ENCODE results near the gene TRPV2. TPM values are rescaled to one million over a fixed set of nuclear protein-coding genes. Genes with fewer than 3 reads are reported as not detected.
"Not testable (repeated sequence)": the region's sequence is repeated elsewhere in the genome, so short reads cannot be mapped to it uniquely, and the experiment has no call there.

TRPV2 gene
- total RNA-seq, 1 experiment from 2014 or later, result 0.30 TPM

DNA sequence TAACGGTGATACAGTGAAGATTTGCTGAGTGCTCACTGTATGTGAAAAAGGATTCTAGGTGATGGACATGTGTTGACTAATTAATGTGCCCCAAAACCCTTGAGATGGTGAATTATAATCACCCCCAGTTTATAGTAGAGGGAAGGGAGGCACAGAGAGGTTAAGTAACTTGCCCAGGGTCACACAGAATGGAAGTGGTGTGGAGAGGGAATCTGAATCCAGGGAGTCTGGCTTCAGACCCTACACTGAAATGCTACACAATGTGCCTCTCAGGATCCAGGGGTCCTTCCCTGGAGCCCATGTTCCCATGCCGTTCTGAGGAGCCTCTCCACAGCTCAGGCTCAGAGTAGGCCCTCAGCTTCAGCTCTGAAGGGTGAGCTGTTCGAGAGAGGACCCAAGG lies 11.6 kb downstream of the TRPV2 start:
- no peak for DNase-seq
- Histone ChIP-seq H3K36me3 (no peaks in the 10 kb centered on the region), H3K9me3 (no peaks in the 10 kb centered on the region), H3K27me3 (no peaks in the 10 kb centered on the region), H3K4me3 (no peak overlapping the region)

DNA sequence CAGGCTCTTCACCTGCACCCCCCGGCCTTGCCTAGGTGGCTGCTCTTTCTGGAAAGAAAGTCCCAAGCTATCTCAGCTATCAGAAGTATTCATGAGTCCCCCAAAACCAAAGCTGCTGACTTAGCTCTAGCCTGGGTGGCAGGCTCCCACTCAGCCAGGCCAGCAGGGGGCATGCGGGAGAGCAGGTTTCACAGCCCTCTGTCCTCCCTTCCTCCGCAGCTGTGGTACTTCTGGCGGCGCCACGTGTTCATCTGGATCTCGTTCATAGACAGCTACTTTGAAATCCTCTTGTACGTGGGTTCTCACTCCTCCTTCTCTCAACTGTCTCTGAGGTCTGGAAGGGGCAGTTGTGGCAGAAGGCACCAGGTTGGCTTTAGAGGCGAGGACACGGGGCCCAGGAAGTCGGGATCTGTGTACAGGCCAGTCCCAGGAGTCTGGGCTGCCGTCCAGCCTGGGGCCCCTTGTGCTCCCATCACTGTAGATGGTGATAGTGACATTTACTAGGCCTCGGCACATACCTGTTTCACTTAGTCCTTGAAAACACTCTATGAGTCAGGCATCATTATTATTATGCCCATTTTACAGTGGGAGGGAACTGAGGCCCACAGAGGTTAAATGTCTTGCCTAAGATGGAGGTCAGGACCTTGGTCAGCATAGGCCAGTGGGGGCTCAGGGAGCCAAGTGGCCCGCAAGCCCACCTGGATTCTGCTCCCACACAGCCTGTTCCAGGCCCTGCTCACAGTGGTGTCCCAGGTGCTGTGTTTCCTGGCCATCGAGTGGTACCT lies 12.9 kb downstream of the TRPV2 start:
- DNase-seq, result no peak
- Histone ChIP-seq H3K4me3 (no peak overlapping the region), H3K36me3 (no peaks in the 10 kb centered on the region), H3K9me3 (no peaks in the 10 kb centered on the region), H3K27me3 (no peaks in the 10 kb centered on the region)

DNA sequence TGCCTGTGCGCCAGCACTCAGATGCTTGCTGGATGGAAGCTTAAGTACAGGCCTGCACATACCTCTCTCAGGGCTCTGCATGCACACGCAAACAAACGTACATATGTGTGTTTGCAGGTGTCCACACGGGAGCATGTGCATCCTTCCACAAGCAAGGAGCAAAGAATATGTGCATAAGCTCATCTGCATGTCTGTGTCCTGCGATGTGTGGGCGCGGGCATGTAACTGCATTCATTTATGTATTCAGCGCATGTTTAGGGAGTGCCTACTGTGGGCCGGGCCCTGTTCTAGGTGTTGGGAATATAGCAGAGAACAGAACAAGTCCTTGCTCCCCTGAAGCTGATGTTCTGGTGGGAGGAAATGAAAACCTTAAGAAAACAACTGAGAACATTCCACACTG lies 13.7 kb downstream of the TRPV2 start:
- no peak overlapping the region for H3K4me3 ChIP-seq
- no peak for DNase-seq
- H3K36me3 ChIP-seq, result no peaks in the 10 kb centered on the region
- H3K9me3 ChIP-seq, result no peaks in the 10 kb centered on the region
- H3K27me3 ChIP-seq, result no peaks in the 10 kb centered on the region

DNA sequence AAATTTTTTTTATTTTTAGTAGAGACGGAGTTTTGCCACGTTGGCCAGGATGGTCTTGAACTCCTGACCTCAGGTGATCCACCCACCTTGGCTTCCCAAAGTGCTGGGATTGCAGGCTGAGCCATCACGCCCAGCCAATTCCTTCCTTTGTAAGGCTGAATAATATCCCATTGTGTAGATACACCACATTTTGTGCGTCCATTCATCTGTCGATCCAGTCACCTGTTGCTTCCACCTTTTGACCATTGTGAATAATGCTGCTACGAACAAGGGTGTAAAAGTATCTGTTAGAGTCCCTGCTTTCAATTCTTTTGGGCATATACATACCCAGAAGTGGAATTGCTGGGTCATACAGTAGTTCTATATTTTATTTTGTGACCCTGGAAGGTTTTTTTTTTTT lies 15.3 kb downstream of the TRPV2 start:
- Histone ChIP-seq H3K27me3 (no peaks in the 10 kb centered on the region), H3K36me3 (no peaks in the 10 kb centered on the region), H3K9me3 (no peaks in the 10 kb centered on the region), H3K4me3 (no peak overlapping the region)
- DNase-seq, result no peak

DNA sequence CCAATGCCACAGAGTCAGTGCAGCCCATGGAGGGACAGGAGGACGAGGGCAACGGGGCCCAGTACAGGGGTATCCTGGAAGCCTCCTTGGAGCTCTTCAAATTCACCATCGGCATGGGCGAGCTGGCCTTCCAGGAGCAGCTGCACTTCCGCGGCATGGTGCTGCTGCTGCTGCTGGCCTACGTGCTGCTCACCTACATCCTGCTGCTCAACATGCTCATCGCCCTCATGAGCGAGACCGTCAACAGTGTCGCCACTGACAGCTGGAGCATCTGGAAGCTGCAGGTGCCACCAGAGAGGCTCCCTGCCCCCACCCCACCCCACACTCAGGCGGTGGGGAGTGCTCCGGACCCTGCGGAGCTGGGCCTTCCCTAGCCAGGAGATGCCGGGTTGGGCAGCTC lies 16.6 kb downstream of the TRPV2 start:
- DNase-seq, result no peak
- Histone ChIP-seq H3K9me3 (no peaks in the 10 kb centered on the region), H3K36me3 (no peaks in the 10 kb centered on the region), H3K27me3 (no peaks in the 10 kb centered on the region), H3K4me3 (no peak overlapping the region)

DNA sequence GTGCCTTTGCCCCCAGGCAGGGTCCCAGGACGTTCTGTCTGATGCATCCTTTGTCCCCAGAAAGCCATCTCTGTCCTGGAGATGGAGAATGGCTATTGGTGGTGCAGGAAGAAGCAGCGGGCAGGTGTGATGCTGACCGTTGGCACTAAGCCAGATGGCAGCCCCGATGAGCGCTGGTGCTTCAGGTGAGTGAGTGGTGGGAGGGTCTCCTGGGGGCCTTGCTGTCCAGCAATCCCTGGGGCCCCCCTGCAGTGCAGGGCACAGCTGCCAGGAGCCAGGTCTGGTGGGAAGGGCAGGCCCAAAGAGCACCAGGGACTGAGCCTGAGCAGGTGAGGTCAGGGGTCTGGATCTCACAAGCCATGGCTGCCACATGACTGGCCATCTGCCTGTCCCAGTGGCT lies 18.1 kb downstream of the TRPV2 start:
- Histone ChIP-seq H3K27me3 (no peaks in the 10 kb centered on the region), H3K36me3 (no peaks in the 10 kb centered on the region), H3K4me3 (no peak overlapping the region), H3K9me3 (no peaks in the 10 kb centered on the region)
- DNase-seq, result no peak

DNA sequence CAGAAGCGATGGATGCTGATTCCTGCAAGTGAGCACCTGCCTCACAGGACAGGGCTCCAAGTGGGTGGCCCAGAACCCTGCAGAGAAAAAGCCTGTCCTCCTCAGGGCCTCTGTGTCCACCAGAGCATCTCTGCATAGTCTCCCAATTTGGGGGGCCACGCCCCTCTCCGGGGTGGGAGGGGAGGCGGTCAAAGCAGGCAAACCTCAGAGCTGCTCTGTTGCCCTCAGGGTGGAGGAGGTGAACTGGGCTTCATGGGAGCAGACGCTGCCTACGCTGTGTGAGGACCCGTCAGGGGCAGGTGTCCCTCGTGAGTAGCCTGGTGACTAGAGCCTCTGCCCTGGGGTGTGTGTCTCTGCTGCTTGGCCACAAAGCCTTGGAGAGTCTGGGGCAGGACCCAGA lies 19.3 kb downstream of the TRPV2 start:
- Histone ChIP-seq H3K9me3 (no peaks in the 10 kb centered on the region), H3K4me3 (no peak overlapping the region), H3K36me3 (peaks cover 8% of the 10 kb centered on the region), H3K27me3 (no peaks in the 10 kb centered on the region)
- no peak for DNase-seq

DNA sequence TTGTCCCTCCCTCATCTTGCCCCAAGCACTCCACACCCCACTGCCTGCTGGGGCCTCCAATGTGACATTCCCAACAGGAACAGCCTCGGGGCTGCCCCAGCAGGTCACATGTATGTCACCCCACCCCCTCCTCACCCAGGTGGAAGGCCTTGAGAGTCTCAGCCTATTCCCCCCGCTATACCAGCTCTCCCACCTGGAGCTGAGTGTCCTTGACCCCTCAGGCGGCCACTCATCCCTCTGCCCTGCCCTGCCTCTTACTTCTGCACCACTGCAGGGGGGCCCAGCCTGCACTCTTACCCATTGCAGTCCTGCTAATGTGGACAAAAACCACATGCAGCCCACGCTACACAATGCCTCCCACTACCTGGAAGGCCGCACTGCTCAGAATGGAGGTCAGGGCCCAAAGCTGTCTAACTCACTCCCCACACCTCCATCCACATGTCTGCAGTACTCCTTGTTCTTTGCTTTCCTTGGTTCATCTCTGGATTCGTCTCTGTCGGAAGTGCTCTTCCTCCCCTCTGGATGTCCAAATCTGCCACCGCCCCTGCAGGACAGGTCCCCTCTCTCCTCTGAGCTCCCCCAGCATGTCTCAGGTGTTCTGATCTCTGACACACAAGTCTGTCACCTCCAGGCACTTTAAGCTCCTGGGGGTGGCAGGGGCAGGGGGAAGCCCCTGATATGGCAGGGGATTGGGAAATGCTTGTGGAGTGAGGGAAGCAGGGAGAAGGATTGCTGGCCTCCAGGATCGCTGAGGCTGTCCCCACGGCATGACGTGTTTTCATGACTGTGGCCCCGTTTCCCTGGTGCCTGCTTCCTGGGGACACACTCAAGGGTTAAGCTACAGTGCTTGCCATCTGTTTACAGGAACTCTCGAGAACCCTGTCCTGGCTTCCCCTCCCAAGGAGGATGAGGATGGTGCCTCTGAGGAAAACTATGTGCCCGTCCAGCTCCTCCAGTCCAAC lies 20.8 kb downstream of the TRPV2 start:
- no peak overlapping the region for H3K4me3 ChIP-seq
- no peaks in the 10 kb centered on the region for H3K9me3 ChIP-seq
- H3K27me3 ChIP-seq, result no peaks in the 10 kb centered on the region
- peaks cover 23% of the 10 kb centered on the region for H3K36me3 ChIP-seq
- DNase-seq, result no peak

DNA sequence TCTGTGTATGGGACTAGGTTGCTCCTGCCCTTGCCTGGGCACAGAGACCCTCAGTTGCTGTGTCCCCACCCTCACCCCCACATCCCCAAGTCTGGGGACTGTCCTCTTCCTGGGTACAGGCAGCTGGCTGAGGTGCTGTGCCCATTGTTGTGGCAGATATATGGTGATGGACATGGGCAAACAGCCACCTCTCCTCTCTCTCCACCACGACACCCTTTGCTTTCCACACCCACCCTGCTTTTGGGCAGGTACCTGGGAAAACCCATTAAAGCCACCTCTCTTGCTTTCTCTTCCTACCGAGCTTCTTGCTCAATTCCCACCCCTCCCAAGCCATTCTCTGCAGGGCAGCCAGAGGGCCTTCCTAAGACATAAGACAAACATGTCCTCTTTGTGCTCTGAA lies 21.7 kb downstream of the TRPV2 start:
- H3K27me3 ChIP-seq, result no peaks in the 10 kb centered on the region
- no peak for DNase-seq

DNA sequence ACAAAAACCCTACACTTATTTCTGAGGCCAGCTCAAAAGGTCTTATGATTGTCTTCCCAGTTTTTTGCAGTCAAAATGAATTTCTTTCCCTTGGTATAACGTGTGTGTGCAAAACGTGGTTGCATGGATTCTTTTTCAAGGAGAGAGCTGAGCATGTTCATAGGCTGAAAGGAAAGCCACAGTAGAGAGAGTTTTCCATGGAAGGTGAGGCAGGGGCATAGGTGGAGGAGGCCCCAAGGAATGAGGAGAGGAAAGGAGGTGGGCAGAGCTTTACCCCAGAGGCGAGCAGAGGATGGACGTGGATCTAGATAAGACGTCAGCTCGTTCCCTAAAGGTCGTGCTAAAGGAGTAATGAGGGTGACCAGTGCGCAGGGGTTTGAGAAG lies 22.8 kb downstream of the TRPV2 start:
- peaks cover 43% of the 10 kb centered on the region for H3K36me3 ChIP-seq
- no peaks in the 10 kb centered on the region for H3K27me3 ChIP-seq
- no peaks in the 10 kb centered on the region for H3K9me3 ChIP-seq
- peak overlapping the region; percentile 40 for H3K4me3 ChIP-seq
- no peak for DNase-seq

More for the DNA sequence above, 21.7 kb downstream of the TRPV2 start:
- H3K9me3 ChIP-seq, result no peaks in the 10 kb centered on the region
- peaks cover 32% of the 10 kb centered on the region for H3K36me3 ChIP-seq
- H3K4me3 ChIP-seq, result no peak overlapping the region

DNA sequence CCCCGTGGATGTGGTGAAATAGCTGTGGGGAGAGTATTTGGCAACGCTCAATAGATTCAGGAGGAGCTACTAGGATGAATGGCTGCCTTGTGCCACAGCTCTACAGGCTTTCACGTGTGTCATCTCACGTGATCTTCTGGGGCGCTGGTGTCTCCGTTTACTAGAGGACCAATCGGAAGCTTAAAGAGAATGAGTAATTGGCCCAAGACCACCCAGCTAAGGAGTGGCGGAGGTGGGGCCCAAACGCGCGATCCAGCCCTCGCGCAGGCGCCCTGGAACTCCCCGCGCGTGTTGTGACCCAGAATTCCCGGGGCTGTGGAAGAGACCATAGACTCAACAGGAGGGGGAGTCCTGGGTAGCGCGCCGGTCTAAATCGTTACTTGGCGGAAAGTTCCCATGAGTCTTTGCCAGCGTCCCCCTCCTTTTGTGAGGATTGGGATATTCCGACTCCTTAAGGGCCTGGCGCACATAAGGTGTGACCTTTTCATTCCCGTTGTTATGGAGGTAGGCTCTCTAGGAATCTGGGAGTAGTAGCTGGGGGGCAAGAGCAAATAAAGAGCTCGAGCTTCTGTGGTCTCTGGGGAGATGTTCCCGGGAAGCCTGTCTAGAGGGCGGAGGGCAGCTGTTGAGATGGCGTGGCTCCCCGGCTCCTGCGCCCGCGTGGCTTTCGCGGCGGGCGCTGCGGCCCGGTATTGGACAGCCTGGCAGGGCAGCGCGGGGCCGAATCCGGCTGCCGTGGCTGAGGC lies 23.4 kb downstream of the TRPV2 start:
- H3K36me3 ChIP-seq, result peaks cover 49% of the 10 kb centered on the region
- peak; percentile 95 for DNase-seq
- H3K4me3 ChIP-seq, result peak overlapping the region; percentile 80
- no peaks in the 10 kb centered on the region for H3K27me3 ChIP-seq
- H3K9me3 ChIP-seq, result no peaks in the 10 kb centered on the region

DNA sequence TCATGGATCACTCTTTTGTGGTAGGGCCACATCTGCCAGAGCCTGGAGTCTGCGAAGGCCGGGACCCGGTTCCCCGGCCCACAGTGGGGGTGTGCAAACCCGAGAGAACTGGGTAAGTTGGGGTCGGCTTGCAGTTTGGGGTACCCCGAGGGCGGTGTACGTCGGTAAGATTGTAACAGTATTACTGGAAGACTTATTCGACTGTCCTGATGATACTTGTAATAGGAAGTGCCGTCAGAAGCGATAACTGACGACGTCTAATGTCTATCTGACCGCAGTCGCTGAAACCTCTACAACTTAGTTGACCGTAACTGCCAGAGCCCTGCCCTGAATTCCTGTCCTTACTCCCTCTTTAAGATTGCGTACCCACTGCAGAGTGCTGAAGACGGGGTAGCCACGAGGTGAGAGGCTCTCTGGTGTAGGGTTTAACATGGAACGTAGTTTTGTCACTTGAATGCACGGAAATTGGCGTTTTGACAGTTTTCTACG lies 24.0 kb downstream of the TRPV2 start:
- H3K4me3 ChIP-seq, result peak overlapping the region; percentile 80
- H3K9me3 ChIP-seq, result no peaks in the 10 kb centered on the region
- no peak for DNase-seq
- no peaks in the 10 kb centered on the region for H3K27me3 ChIP-seq
- peaks cover 53% of the 10 kb centered on the region for H3K36me3 ChIP-seq

DNA sequence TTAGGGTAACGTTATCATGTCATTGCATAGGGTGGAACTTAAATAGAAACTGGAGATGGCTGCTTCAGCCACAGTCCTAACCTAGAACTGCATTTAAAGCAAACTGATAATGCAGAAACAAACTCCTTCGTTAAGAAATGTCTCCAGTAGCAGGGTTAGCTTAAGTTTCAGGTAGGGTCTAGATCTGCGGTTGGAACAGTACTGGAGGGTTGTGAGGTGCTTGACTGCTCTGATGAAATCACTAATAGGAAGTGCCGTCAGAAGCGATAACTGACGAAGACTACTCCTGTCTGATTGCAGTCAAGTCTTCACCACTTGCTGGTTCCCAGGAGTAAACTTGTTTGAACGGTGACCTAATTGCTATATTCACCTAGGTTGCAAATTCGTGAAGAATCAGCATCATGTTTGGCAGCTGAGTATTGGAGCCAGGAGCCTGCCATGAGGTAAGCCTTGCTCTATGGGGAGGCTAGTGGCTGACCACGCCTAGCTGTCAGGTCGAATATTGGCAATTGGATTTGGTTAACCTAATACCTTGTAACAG lies 24.5 kb downstream of the TRPV2 start:
- H3K4me3 ChIP-seq, result peak overlapping the region; percentile 80
- H3K36me3 ChIP-seq, result peaks cover 53% of the 10 kb centered on the region
- H3K27me3 ChIP-seq, result no peaks in the 10 kb centered on the region
- no peak for DNase-seq
- no peaks in the 10 kb centered on the region for H3K9me3 ChIP-seq

DNA sequence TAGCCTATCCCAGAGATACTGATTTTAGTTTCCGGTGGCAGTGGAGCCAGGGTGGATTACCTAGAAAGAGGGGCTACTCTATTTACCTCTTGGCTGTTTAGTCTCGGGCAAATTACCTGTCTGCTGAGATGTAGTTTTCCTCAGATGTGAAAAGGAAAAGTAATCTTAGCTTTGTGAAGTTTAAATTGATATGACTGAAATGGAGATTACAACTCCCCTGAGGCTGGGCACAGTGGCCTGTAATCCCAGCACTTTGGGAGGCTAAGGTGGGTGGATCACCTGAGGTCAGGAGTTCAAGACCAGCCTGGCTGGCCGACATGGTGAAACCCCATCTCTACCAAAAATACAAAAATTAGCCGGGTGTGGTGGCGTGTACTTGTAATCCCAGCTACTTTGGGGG lies 25.0 kb downstream of the TRPV2 start:
- H3K4me3 ChIP-seq, result peak overlapping the region; percentile 80
- peaks cover 56% of the 10 kb centered on the region for H3K36me3 ChIP-seq
- not testable (repeated sequence) for H3K9me3 ChIP-seq, DNase-seq, H3K27me3 ChIP-seq

DNA sequence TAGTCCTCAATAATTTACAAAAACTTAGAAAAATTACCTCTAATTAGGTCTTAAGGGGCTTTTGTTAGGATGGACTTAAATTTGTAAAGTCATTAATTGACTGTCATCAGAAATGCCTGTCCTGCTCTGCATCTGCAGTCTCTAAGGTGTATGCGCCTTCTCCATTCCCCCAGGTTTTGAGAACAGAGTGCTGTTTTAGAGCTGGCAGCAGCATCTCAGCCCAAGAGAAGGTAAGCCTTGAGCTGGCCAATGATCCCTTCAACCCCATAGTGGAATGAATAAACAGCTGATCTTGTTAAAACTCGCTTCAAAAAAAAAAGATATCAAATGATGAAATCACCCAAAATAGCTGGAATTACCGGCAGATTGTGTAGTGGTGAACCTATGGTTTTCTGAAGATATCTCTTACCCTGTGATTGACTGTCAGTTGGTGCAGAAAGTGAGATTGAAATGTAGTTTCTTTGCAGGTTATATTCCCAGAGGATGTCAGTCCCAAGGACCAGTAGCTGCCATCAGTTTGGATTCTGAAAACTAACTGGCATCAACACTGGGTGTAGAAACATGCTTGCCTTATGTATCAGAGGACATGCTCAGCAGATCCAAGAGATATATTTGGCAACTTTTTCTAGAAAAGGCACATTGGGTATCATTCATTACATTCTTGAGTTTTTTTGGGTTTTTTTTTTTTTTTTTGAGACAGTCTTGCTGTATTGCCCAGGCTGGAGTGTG lies 25.7 kb downstream of the TRPV2 start:
- Histone ChIP-seq H3K27me3 (no peaks in the 10 kb centered on the region), H3K4me3 (peak overlapping the region; percentile 80), H3K9me3 (no peaks in the 10 kb centered on the region), H3K36me3 (peaks cover 63% of the 10 kb centered on the region)
- DNase-seq, result no peak

DNA sequence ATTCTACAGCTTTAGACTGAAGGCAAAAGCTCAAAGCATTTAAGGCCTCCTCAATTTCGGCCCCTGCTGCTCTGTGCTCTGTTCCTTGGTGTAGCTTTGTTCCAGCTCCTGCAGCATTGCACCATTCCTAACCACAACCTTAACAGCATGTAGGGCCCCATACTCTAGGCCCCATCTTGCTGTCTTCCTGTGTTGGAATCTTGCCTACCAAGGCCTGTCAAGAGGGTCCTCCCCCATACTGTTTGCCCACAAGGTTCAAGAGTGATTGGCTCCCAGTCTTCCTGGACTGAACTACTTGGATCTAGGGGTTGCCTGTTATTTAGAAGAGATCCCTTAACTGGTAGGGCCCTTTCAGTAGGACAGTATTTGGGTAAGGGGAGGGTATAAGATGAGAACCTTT lies 26.8 kb downstream of the TRPV2 start:
- peaks cover 72% of the 10 kb centered on the region for H3K36me3 ChIP-seq
- no peaks in the 10 kb centered on the region for H3K9me3 ChIP-seq
- no peaks in the 10 kb centered on the region for H3K27me3 ChIP-seq
- no peak for DNase-seq
- peak overlapping the region; percentile 80 for H3K4me3 ChIP-seq

Data from MG63 (cell line).